ENCODE results near the gene CBLC. TPM values are rescaled to one million over a fixed set of nuclear protein-coding genes. Genes with fewer than 3 reads are reported as not detected.

Gene CBLC
- total RNA-seq, 1 experiment from 2014 or later, result not detected

Small RNA genes lying within 50 kb of the gene (small RNA-seq; reads per million reads assigned to genes)
- gene RF00156, result not detected

Other genes starting within 250 kb of the CBLC start
- not detected in 2 replicates for gene CEACAM20, start 248.2 kb upstream of the CBLC start, total RNA-seq (2014; rRNA removed; shearing (Covaris generic); ENCODE audit: low replicate concordance)
- gene IGSF23, start 164.3 kb upstream of the CBLC start, total RNA-seq (2014; rRNA removed; shearing (Covaris generic); ENCODE audit: low replicate concordance), result not detected in 2 replicates
- not detected in 2 replicates for gene PVR, start 134.0 kb upstream of the CBLC start, total RNA-seq (2014; rRNA removed; shearing (Covaris generic); ENCODE audit: low replicate concordance)
- gene CEACAM19, start 106.4 kb upstream of the CBLC start, total RNA-seq (2014; rRNA removed; shearing (Covaris generic); ENCODE audit: low replicate concordance), result not detected in 2 replicates
- gene CEACAM16, start 78.7 kb upstream of the CBLC start, total RNA-seq (2014; rRNA removed; shearing (Covaris generic); ENCODE audit: low replicate concordance), result not detected in 2 replicates
- 0.54 TPM in 1 of 2 replicates, not detected in the other for gene BCL3, start 29.2 kb upstream of the CBLC start, total RNA-seq (2014; rRNA removed; shearing (Covaris generic); ENCODE audit: low replicate concordance)
- gene BCAM, start 31.2 kb downstream of the CBLC start, total RNA-seq (2014; rRNA removed; shearing (Covaris generic); ENCODE audit: low replicate concordance), result not detected in 2 replicates
- 2.0 TPM in 1 of 2 replicates, not detected in the other for gene NECTIN2, start 68.4 kb downstream of the CBLC start, total RNA-seq (2014; rRNA removed; shearing (Covaris generic); ENCODE audit: low replicate concordance)
- gene TOMM40, start 113.4 kb downstream of the CBLC start, total RNA-seq (2014; rRNA removed; shearing (Covaris generic); ENCODE audit: low replicate concordance), result 25.6 and 64.7 TPM in 2 replicates
- 1.3 and 1.9 TPM in 2 replicates for gene APOE, start 127.9 kb downstream of the CBLC start, total RNA-seq (2014; rRNA removed; shearing (Covaris generic); ENCODE audit: low replicate concordance)
- gene APOC1, start 136.7 kb downstream of the CBLC start, total RNA-seq (2014; rRNA removed; shearing (Covaris generic); ENCODE audit: low replicate concordance), result not detected in 2 replicates
- gene APOC4, start 164.3 kb downstream of the CBLC start, total RNA-seq (2014; rRNA removed; shearing (Covaris generic); ENCODE audit: low replicate concordance), result not detected in 2 replicates
- not detected in 2 replicates for gene APOC2, start 168.2 kb downstream of the CBLC start, total RNA-seq (2014; rRNA removed; shearing (Covaris generic); ENCODE audit: low replicate concordance)
- gene CLPTM1, start 177.5 kb downstream of the CBLC start, total RNA-seq (2014; rRNA removed; shearing (Covaris generic); ENCODE audit: low replicate concordance), result 19.7 and 39.2 TPM in 2 replicates
- 0.63 and 1.3 TPM in 2 replicates for gene RELB, start 223.6 kb downstream of the CBLC start, total RNA-seq (2014; rRNA removed; shearing (Covaris generic); ENCODE audit: low replicate concordance)